ENCODE data around the gene SAMM50.

The SAMM50 gene

DNA sequence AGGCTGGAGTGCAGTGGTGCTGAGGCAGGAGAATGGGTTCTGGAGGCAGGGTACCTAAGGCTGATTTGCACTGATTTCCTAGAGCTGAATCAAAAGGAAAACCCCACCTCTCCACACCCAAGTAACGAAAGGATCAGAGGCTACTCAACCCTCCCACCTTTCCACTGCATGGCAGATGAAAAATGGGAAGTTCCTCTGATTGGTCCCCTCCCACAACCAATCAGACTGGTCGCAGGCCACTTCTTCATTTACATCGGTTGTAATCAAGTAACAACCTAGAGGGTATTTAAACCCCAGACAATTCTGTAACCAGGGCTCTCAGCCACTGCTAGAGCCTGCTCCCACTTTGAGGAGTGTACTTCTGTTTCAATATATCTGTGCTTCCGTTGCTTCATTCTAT lies 50.3 kb downstream of the SAMM50 start:
- H2AFZ ChIP-seq (ENCODE audit: low read length) = no peak overlapping the region
- H3K4me3 ChIP-seq (ENCODE audit: low read depth, low read length, poor library complexity, severe bottlenecking) = no peak overlapping the region
- no peak for TF ChIP-seq EZH2 (IDR thresholded peaks at IDR 0.05; ENCODE audit: borderline replicate concordance, low read length)
- TF ChIP-seq, protein P1, sequence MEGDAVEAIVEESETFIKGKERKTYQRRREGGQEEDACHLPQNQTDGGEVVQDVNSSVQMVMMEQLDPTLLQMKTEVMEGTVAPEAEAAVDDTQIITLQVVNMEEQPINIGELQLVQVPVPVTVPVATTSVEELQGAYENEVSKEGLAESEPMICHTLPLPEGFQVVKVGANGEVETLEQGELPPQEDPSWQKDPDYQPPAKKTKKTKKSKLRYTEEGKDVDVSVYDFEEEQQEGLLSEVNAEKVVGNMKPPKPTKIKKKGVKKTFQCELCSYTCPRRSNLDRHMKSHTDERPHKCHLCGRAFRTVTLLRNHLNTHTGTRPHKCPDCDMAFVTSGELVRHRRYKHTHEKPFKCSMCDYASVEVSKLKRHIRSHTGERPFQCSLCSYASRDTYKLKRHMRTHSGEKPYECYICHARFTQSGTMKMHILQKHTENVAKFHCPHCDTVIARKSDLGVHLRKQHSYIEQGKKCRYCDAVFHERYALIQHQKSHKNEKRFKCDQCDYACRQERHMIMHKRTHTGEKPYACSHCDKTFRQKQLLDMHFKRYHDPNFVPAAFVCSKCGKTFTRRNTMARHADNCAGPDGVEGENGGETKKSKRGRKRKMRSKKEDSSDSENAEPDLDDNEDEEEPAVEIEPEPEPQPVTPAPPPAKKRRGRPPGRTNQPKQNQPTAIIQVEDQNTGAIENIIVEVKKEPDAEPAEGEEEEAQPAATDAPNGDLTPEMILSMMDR (IDR thresholded peaks at IDR 0.05; ENCODE audit: low read length) = no peak

DNA sequence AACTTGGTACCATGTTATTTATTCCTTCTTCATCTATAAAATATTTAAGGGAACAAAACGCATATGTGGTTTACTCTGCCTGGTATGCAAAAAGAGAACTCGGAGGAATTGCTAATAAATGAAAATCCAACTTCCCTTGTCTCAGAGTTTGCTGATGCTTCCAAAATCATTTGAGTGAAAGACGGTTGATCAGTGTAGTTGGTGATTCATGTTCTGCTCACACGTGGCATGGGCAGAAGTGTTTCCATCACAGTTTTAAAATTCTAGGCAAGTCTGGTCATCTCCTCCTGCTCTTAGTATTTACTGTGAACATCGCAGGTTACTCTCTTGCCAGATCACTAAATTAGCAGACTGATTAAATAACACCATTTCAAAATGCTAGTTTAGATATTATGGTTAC lies 56.9 kb downstream of the SAMM50 start:
- no peaks in the 10 kb centered on the region for H3K79me2 ChIP-seq (ENCODE audit: insufficient read depth, low read length)
- no peaks in the 10 kb centered on the region for H3F3A ChIP-seq (ENCODE audit: insufficient read depth, low read length)
- H3K9me3 ChIP-seq (ENCODE audit: low read length) = no peaks in the 10 kb centered on the region
- H4K20me1 ChIP-seq (ENCODE audit: insufficient read depth, low read length) = no peaks in the 10 kb centered on the region
- no peak overlapping the region for H3K4me3 ChIP-seq (ENCODE audit: low read depth, low read length, poor library complexity, severe bottlenecking)
- no peak for TF ChIP-seq EZH2 (IDR thresholded peaks at IDR 0.05; ENCODE audit: borderline replicate concordance, low read length)
- TF ChIP-seq, protein P1 (IDR thresholded peaks at IDR 0.05; ENCODE audit: low read length) = no peak
- no peak overlapping the region for H2AFZ ChIP-seq (ENCODE audit: low read length)
- H3K4me1 ChIP-seq (ENCODE audit: insufficient read depth, low read length, severe bottlenecking) = peaks cover 20% of the 10 kb centered on the region
- no peaks in the 10 kb centered on the region for H3K36me3 ChIP-seq (ENCODE audit: insufficient read depth, low read length)
- no peaks in the 10 kb centered on the region for H3K9me2 ChIP-seq (ENCODE audit: low read depth, low read length)
- H3K27ac ChIP-seq (ENCODE audit: low read depth, low read length, poor library complexity, severe bottlenecking) = no peak overlapping the region
- H3K4me2 ChIP-seq (ENCODE audit: low read length) = no peak overlapping the region
- no peaks in the 10 kb centered on the region for H3K27me3 ChIP-seq (ENCODE audit: insufficient read depth, low read length)
- no peak overlapping the region for H3K9ac ChIP-seq (ENCODE audit: low read length)

More for the DNA sequence above, 50.3 kb downstream of the SAMM50 start:
- H3K36me3 ChIP-seq (ENCODE audit: insufficient read depth, low read length) = peaks cover 7% of the 10 kb centered on the region
- H3K9me3 ChIP-seq (ENCODE audit: low read length) = peaks cover 5% of the 10 kb centered on the region; the same call in 1 of the 2 replicates
- no peak overlapping the region for H3K9ac ChIP-seq (ENCODE audit: low read length)
- no peak overlapping the region for H3K27ac ChIP-seq (ENCODE audit: low read depth, low read length, poor library complexity, severe bottlenecking)
- H3K79me2 ChIP-seq (ENCODE audit: insufficient read depth, low read length) = no peaks in the 10 kb centered on the region
- H4K20me1 ChIP-seq (ENCODE audit: insufficient read depth, low read length) = no peaks in the 10 kb centered on the region
- H3K27me3 ChIP-seq (ENCODE audit: insufficient read depth, low read length) = no peaks in the 10 kb centered on the region
- H3K9me2 ChIP-seq (ENCODE audit: low read depth, low read length) = no peaks in the 10 kb centered on the region
- H3F3A ChIP-seq (ENCODE audit: insufficient read depth, low read length) = no peaks in the 10 kb centered on the region
- H3K4me2 ChIP-seq (ENCODE audit: low read length) = no peak overlapping the region
- H3K4me1 ChIP-seq (ENCODE audit: insufficient read depth, low read length, severe bottlenecking) = peaks cover 2% of the 10 kb centered on the region

DNA sequence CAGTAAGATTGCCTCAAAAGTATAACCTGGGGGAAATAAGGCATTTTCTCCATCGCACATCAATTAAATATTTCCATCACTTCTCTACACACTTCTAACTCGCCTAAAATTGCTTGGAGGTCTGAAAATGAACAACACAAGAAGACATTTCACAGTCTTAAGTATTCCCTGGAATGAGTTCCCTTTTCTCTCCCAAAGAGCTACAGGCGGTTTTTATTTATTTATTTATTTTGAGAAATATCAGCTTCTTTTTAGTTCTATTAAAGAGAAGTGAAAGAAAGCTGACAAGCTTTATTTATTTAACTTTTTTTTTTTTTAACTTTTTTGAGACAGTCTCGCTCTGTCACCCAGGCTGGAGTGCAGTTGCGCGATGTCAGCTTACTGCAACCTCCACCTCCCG lies 57.3 kb downstream of the SAMM50 start:
- H3K9ac ChIP-seq (ENCODE audit: low read length) = no peak overlapping the region

More for the DNA sequence above, 57.3 kb downstream of the SAMM50 start:
- Histone ChIP-seq H3K9me3 (ENCODE audit: low read length) (no peaks in the 10 kb centered on the region), H2AFZ (ENCODE audit: low read length) (no peak overlapping the region), H3K9me2 (ENCODE audit: low read depth, low read length) (no peaks in the 10 kb centered on the region), H3F3A (ENCODE audit: insufficient read depth, low read length) (no peaks in the 10 kb centered on the region), H3K36me3 (ENCODE audit: insufficient read depth, low read length) (no peaks in the 10 kb centered on the region), H3K27me3 (ENCODE audit: insufficient read depth, low read length) (no peaks in the 10 kb centered on the region), H4K20me1 (ENCODE audit: insufficient read depth, low read length) (no peaks in the 10 kb centered on the region), H3K4me2 (ENCODE audit: low read length) (no peak overlapping the region), H3K79me2 (ENCODE audit: insufficient read depth, low read length) (no peaks in the 10 kb centered on the region), H3K27ac (ENCODE audit: low read depth, low read length, poor library complexity, severe bottlenecking) (no peak overlapping the region), H3K4me1 (ENCODE audit: insufficient read depth, low read length, severe bottlenecking) (peaks cover 25% of the 10 kb centered on the region), H3K4me3 (ENCODE audit: low read depth, low read length, poor library complexity, severe bottlenecking) (no peak overlapping the region)
- TF ChIP-seq EZH2 (IDR thresholded peaks at IDR 0.05; ENCODE audit: borderline replicate concordance, low read length) = no peak
- TF ChIP-seq, protein P1 (IDR thresholded peaks at IDR 0.05; ENCODE audit: low read length) = no peak

All from OCI-LY1 (cell line).